A549 treated with AZD2906 at 1 μM for 4 hours (cell line): ENCODE results near the gene ZNF593. TPM values are rescaled to one million over a fixed set of nuclear protein-coding genes. Genes with fewer than 3 reads are reported as not detected.

ENCODE experiments used
- total RNA-seq: library from RNA; stranded (reverse); fragments of 200-300 nt; extraction: Qiagen RNA extraction; gene quantifications from 5 replicates; pipeline ENCODE4 v1.2.3, GENCODE V29; 2022

ZNF593 gene
- 51.7 to 70.4 TPM (median 65.4 TPM) in 5 replicates for total RNA-seq

GRCh38 chr1:26169669-26170471 lies at the start of gene ZNF593:
ZNF593 (plus strand) TSS chr1:26169908; CDS start chr1:26169984, 76 bp downstream.

GRCh38 chr1:26158908-26159742 lies 10.6 kb upstream of the ZNF593 start, which contains the start of gene FAM110D:
FAM110D (plus strand) TSS chr1:26159079; CDS start chr1:26161292, 2,213 bp downstream.

DNA sequence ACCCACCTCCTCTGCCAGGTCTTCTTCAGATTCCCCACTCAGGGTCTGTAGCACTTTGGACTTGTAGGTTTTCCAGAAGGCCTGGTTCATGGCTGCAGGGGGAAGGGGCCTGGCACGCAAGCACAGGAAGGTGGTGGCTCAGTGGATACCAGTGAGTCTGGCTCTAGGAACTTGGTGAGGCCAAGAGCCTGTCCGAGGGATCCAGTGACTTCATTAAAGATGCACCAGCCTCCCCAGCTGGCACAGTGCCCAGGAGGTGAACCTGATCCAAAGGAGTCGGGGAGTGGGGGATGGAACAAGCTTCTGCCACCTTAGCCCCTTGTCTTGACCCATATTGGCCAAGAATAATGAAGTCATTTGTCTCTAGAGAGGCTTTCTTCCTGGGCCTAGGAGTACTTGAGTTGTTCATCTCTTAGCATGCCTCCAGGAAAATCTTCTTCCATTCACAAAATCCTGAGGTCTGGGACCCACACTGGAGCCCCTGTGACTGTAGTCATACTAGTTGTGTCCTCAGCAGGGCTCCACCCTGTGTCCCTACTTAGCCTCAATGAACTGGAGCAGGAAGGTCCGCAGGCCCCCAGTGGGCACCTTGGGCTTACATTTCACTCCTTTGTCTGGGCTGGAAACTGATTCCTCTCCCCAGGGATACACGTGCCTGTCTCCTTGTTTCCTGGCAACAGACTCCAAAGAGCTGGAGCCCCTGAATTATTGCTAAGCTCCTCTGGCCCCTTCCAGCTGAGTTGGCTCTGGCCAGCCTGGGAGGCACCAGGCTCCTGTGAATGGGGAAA lies 1.1 kb upstream of the ZNF593 start, which contains the start of gene C1orf232:
Gene C1orf232 (minus strand): TSS at position 554 of the 788 bp plus-strand sequence. CDS start 464 bp downstream, at position 90.

GRCh38 chr1:26171084-26172072 lies 1.7 kb downstream of the ZNF593 start, which contains the start of gene ZNF593OS:
ZNF593OS (minus strand) TSS chr1:26171832; CDS start chr1:26171661, 171 bp downstream.

DNA sequence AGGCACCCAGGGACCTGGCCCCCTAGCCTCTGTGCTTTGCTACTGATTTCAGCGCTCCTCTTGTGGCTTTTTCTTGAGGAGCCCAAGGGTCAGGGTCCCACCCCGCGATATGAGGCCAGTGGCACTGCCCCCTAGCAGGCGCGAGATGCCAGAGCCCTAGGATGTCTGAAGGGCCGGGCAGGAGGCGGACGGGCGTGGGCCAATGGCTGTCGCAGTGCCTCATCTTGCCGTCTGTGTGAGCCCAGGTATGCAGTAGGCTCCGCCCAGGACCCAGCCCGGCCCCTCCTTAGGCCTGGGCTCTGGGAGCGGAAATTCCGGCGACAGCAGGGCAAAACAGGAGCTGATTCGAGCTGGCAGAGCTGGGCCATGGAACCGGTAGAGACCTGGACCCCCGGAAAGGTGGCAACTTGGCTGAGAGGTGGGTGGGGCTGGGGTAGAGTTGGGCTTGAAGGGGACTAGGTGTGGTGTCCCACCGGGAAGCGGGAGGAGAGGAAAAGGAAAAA lies 7.5 kb downstream of the ZNF593 start, which contains the start of gene CNKSR1:
Gene CNKSR1 (plus strand): TSS at position 310 of the 503 bp plus-strand sequence. CDS start 57 bp downstream, at position 367.

GRCh38 chr1:26190373-26190987 lies 20.8 kb downstream of the ZNF593 start, which contains the start of gene CATSPER4:
CATSPER4 (plus strand) TSS chr1:26190602; CDS start chr1:26190628, 26 bp downstream.

Other genes with a start within 250 kb of the ZNF593 start
- gene PAFAH2, start 171.8 kb upstream of the ZNF593 start, total RNA-seq, result 7.2 to 8.3 TPM (median 8.0 TPM) in 5 replicates
- gene EXTL1, start 148.1 kb upstream of the ZNF593 start, total RNA-seq, result 0.01 to 0.02 TPM in 2 of 5 replicates, not detected in the others
- gene SLC30A2, start 123.8 kb upstream of the ZNF593 start, total RNA-seq, result 0.26 to 0.70 TPM (median 0.38 TPM) in 5 replicates
- 1.8 to 2.9 TPM (median 2.3 TPM) in 5 replicates for gene TRIM63, start 102.3 kb upstream of the ZNF593 start, total RNA-seq
- 1.7 to 2.4 TPM (median 1.9 TPM) in 5 replicates for gene PDIK1L, start 58.1 kb upstream of the ZNF593 start, total RNA-seq
- 0.03 to 0.07 TPM (median 0.03 TPM) in 3 of 5 replicates, not detected in the others for gene FAM110D, start 10.8 kb upstream of the ZNF593 start, total RNA-seq
- gene C1orf232, start 945 bp upstream of the ZNF593 start, total RNA-seq, result not detected in 5 replicates
- gene ZNF593OS, start 1.9 kb downstream of the ZNF593 start, total RNA-seq, result 0.18 to 0.28 TPM in 2 of 5 replicates, not detected in the others
- gene CNKSR1, start 7.6 kb downstream of the ZNF593 start, total RNA-seq, result 0.04 to 0.39 TPM (median 0.31 TPM) in 5 replicates
- not detected in 5 replicates for gene CATSPER4, start 20.7 kb downstream of the ZNF593 start, total RNA-seq
- gene CEP85, start 64.3 kb downstream of the ZNF593 start, total RNA-seq, result 10.9 to 13.1 TPM (median 12.7 TPM) in 5 replicates
- gene SH3BGRL3, start 110.2 kb downstream of the ZNF593 start, total RNA-seq, result 108 to 151 TPM (median 140 TPM) in 5 replicates
- 11.1 to 16.2 TPM (median 14.7 TPM) in 5 replicates for gene UBXN11, start 136.7 kb downstream of the ZNF593 start, total RNA-seq
- not detected in 5 replicates for gene CD52, start 148.1 kb downstream of the ZNF593 start, total RNA-seq
- gene CRYBG2, start 184.2 kb downstream of the ZNF593 start, total RNA-seq, result 1.4 to 2.7 TPM (median 1.6 TPM) in 5 replicates
- gene ZNF683, start 202.8 kb downstream of the ZNF593 start, total RNA-seq, result not detected in 5 replicates
- gene LIN28A, start 240.9 kb downstream of the ZNF593 start, total RNA-seq, result 0.02 TPM in 1 of 5 replicates, not detected in the others